Activated CD4-positive, alpha-beta T cell treated with anti-CD3 and anti-CD28 coated beads, Interleukin-2, amount 50 U/mL, for 1 hour (primary cell): Measurements from ENCODE around the gene EEPD1.

Experiments
- DNase-seq: peaks from one replicate; pipeline ENCODE4 v3.0.0-alpha.2; 2020

The EEPD1 gene

GRCh38 chr7:36263095-36263484, 110.0 kb downstream of the EEPD1 start:
- no peak for DNase-seq

DNA sequence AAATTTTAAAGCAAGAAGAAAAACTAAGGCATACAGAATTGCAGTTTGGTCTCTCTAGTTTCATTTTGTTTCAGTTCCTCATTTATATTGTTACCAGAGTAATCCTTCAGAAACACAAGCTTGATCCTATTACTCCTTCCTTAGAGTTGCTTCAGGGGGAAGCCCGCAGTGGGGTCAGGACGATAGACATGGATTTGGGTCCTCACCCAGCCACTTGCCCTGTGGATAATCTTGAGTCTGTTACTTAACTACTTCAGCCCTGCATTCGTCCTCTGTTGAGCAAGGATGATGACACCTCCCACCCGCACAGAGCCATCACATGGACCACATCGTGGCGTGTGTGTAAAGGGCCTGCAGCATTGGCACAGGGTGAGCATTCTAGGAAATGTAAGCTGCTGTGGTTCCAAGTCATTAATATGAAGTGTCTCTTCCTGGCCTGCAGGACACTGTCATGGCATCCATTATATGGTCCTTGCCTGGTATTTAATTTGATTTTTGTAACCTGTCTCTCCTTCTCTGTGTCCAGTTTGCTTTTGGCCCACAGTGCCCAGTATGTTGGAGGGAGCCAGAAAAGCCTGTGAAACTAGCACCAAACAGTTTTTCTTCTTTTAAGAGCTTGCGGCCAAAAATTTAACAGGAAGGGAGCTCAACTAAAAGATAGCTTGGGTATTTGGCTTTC, 111.2 kb downstream of the EEPD1 start:
- DNase-seq: no peak

DNA sequence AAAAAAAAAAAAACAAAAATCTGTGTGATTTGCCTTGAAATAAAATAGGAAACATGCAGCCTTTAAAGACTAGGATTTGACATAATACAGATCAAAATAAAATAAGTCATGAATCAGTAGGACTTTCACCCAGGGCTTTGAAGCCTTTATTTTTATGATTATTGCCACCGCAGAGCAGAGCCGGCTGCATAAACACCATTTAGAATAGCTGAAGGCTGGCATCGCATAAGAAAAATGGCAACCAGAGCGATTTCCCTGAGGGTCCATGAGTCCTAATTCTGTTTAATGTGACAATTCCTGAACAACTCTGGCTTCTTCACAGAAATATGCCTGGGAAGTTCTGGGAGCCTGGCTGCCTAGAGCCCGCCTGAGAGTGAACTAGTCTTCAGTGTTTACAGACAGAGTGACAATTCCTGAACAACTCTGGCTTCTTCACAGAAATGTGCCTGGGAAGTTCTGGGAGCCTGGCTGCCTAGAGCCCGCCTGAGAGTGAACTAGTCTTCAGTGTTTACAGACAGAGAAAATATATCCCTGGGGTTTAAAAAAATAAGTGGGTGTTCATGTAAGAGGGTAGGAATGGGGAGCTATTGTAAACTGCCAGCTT, 112.0 kb downstream of the EEPD1 start:
- no peak for DNase-seq

GRCh38 chr7:36265680-36266079, 112.6 kb downstream of the EEPD1 start:
- no peak for DNase-seq

DNA sequence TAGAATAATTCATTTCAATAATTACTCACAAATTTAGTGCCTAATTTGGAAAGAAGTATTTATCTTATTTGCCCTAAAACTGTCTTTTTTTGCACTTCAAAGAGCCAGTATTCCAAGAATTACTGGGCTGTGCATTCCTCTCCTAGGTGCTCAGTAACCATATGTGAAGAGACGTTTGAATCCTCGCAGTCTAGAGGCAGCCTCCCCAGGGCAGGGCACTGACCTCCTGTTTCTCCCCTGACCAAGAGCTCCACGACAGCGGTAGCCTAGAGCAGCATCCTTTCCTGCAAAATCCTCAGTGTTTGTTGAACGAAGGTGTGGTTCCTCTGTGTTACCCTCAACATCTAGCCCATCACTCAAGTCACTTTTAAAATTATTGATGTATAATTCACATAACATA, 113.1 kb downstream of the EEPD1 start:
- no peak for DNase-seq

DNA sequence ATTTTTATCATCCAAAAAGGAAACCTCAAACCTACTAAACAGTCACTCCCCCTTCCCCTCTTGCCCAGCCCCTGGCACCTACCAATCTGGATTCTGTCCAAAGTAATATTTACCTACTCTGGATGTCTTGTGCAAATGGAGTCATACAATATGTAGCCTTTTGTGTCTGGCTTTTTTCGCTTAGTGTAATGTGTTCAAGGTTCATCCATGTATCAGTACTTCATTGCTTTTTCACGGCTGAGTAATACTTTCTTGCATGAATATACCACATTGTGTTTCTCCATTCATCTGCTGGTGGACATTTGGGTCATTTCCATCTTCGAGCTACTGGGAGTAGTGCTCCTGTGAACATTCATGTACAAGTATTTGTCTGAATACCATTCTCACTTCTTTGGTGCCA, 113.6 kb downstream of the EEPD1 start:
- DNase-seq: no peak

DNA sequence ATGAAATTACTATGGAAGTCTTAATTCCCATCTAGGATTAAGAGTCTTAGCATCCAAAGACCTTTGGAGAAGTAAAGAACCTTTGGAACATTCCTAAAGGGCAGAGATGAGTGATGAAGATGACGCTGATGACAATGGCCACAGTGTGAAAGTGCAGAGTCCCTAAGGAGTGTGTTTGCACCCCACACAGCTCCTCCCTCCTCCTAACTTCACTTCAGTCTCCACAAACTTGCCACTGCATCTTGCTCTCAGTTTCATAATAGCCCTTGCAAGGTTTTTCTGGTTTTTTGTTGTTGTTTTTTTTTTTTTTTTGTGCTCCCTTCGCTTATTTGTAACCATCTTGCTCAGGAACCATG, 119.1 kb downstream of the EEPD1 start:
- no peak for DNase-seq

DNA sequence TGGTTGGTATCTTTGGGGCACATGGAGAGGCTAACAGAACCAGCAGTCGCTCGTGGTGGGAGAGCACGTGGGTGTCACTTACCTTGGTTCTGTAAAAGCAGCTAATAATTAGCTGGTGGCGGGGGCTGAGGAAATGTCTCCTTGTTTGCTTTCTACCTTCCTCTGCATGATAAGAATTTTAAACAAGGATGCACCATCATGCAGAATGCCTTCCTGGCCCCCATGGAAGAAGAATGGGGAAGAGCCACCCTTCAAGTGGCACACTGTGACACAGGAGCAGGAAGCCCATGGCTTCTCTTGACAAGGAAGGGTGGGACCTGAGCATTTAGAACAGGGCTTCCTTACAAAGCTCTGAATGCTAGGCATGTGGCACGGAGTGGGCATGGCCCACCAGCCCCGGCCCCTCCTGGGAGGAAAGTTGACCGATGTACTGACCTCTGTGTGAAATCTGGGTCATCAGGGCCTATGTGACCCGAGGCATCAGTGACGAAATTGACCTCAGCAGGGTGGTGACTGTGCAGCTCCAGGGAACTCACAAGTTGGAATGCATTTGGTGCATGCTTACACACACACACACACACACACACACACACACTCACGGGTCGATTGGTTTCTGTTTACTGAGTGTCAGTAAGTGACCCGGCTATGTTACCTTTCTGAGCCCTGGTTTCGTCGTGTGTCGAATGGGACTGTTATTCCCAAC, 119.7 kb downstream of the EEPD1 start:
- DNase-seq: no peak

- no peak for DNase-seq
Measured at GRCh38 chr7:36273836-36274235, 120.8 kb downstream of the EEPD1 start.

DNA sequence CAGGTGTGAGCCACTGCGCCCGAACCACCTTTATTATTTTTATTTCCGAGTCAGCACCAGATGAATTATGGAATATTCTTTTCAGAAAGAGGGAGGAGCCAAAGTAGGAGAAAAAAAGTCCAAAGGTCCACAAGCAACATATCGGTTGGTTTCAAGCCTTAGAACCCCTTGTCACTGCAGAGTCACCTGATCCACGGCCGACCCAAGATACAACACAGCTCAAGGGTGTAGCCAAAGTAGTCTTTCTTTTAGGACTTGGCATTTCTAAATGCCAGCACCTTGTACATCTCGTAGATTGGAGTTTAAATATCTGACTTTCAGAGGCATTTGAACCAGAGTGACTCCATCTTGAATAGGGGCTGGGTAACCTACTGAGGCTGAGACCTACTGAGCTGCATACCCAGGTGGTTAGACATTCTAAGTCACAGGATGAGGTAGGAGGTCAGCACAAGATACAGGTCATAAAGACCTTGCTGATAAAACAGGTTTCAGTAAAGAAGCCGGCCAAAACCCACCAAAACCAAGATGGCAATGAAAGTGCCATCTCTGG, 122.8 kb downstream of the EEPD1 start:
- no peak for DNase-seq

DNA sequence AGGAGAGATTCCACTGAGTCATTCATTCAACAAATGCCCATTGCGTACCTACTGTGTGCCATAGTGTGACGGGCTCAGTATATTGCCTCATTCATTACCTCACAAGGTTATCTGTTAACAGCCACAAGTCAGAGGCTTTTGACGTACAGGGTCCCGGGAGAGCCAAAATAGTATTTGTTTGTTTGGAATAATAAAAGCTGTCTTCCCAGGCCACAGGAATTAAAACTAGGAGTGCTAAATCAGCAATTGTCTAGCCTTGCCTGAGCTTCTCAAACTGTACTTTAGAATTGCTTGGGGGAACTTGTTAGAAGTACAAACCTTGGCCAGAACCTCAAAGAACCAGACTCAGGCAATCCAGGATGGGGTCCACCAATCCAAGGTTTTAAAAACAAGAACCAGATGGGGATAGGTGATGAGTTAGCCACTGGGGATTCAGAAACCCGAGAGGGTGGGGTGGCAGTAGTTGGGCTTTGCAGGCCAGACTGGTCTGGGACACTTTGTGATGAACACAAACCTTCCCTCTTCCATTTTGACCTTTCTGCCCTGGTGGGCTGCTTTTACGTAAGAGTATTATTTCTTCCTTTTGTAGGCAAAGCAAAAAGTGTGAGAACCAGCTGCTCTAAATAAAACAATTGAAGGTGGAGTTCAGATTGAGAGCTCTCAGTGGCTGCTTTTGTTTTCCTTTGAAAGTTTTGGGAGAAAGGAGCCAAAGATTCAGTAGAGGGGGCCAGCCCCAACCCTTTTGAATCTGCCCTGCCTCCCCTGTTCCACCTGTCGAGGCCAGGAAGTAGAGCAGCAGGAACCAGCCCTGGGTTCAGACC, 123.6 kb downstream of the EEPD1 start:
- no peak for DNase-seq

- no peak for DNase-seq
Measured at GRCh38 chr7:36277249-36277542, 124.1 kb downstream of the EEPD1 start.

DNA sequence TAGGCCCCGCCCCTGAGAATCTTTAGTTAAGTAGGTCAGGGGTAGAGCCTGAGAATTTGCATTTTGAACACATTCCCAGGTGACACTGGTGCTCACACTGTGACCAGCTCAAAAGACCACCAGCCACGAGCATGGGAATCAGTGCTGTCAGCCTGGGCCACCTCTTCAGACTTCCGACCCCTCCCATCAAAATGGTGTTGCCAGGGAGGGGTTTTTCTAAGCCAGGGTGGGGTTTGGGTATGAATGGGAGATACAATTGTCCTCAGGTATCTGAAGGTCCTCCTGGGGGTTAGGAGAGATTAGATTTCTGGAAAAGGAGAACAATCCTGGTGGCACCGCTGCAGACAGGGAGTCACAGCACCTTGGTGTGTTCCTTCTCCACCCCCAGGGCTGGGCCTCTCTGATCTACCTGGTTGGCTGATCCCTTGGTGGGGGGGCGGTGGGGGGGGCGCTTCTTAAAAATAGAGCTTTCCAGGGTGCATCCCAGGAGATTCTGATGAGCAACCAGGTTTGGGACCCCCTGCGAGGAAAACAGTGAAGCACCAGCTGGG, 125.1 kb downstream of the EEPD1 start:
- no peak for DNase-seq

GRCh38 chr7:36278620-36279172, 125.6 kb downstream of the EEPD1 start:
- no peak for DNase-seq

GRCh38 chr7:36279200-36279925, 126.3 kb downstream of the EEPD1 start:
- no peak for DNase-seq

- DNase-seq: no peak
Measured at GRCh38 chr7:36279926-36280315, 126.9 kb downstream of the EEPD1 start.

DNA sequence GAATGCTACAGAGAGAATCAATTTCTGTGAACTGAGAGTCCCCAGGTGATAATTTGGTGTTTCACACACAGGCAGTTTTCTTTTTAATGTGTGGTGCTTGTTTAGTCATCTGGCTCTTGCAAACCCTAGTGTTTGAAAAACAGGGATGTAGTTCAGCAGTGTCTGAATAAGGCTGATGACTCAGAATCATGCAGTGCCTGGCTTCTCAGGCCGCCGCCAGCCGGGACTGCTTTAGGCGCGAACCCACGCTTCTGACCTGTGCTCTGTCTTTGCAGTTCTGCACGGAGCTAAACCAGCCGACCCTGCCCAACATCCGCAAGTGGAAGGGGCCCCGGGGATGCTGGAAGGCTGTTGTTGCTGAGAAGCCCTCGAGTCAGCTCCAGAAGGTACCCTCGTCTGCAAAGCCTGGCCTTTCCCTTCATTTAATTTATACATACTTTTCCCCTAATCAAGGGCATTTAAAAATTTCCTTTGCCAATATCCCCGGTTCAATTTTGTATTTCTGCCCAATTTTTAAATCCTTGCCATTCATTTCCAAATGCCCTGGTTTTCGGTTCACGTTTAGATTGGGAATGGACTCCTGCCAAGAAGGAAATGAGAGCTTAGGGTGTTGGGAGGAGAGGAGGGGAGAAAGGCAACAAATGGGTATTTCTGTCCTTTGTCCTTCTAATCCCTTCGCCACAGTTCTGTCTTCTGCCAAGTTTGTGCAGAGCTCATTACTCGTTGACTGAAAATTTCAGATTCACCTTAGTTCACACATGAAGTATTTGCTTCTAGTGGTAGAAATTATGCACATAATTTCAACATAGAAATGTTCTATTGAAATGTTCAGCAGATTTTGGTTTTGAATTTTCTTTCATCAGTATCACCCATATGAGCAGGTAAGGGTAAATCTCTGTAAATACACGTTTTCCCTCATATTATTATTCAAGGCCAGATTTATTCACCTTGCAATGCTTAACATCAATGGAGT, 128.1 kb downstream of the EEPD1 start:
- DNase-seq: no peak

DNA sequence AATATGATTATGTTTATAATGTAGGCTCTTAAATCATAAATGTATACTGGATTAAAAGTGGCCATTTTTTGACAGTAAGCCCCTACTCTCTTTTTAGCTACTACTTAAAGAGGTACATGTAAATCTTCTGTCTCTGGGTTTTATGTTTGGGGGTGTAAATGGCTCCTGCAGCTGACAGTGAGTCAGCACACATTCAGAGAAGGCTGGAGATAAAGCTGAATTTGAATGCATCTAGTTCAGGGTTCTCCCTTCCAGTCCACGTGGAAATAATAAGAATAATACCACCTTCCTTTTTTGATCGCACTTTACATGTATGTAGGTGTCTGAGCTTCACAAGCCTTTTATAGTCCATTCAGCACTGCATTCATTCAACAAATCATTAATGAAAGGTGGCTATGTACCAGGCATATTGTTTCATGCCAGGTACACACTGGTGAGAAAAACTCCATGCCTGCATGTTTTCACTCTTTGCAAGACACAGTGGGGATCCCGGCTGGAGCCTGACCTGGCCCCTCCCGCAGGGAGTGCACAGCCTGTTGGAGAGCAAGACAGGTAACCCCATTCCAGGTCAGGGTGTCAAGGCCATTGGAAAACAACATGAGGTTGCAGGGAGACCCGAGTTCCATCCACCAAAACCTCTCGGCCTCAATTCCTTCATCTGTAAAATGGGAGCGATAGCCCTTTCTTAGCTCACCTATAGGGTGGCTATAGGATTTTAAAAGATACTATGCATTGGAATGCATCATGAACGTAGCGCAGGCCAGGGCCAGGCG, 129.1 kb downstream of the EEPD1 start:
- DNase-seq: no peak

GRCh38 chr7:36283181-36283580, 130.1 kb downstream of the EEPD1 start:
- no peak for DNase-seq

- no peak for DNase-seq
Measured at GRCh38 chr7:36283711-36284130, 130.7 kb downstream of the EEPD1 start.
